ENCODE measurements around the gene GDPD5.
A peak's percentile ranks its signal among the peaks of the same experiment; 100 is the strongest.

The GDPD5 gene

DNA sequence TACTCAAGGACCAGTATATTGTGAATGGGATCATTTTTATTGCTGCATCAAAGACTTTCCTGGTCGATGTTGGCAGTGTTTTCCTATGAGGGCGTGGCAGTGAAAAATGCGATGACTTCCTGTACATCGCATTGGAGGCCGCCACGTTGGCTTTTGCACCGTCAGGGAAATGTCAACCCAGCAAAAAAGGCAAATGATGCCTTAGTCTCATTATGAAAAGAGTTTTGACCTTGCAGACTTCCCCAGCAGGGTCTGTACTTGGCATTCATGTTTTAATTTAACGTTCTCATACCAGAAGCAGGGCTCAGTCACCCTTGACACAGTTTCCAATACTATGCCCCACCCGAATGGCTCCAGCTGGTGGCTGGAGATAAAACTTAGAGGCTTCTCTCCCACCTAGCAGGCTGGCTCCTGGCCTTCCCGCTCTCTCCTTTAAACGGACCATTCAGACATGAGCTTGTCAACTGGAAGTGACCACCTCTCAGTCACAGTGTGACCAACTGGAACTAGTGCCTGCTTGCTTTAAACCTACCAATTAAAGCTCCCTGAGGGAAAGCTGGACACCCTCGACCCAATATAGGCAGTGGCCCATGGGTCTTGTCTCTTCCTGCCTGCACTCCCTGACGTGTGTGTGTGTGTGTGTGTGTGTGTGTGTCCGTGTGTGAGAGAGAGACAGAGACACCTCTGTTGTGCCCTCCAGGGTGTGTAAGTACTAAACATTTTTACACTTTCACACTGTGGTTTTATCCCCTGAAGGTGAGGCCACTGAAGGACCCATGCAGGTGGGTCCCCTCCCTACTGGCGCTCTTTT lies 8.7 kb upstream of the GDPD5 start:
- no peak for DNase-seq (ENCODE audit: low read depth in 2 of 2)

DNA sequence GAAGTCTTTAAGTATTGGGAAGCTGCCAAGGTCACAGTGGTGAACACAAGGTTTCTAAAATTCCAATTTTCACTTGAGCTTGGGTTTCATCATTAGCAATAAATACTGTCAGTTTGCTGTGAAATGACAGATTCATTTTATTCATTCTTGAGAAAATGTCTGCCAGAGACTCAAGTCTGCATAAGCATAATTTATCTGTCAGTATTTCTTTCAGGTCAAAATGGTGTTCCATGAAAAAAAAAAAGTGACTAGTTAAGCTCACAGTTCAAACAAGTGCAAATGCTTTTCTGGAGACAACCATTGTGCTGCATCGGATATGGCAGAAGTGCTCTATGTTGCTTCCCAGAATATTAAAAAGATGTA lies 8.1 kb upstream of the GDPD5 start:
- no peak for DNase-seq (ENCODE audit: low read depth in 2 of 2)

DNA sequence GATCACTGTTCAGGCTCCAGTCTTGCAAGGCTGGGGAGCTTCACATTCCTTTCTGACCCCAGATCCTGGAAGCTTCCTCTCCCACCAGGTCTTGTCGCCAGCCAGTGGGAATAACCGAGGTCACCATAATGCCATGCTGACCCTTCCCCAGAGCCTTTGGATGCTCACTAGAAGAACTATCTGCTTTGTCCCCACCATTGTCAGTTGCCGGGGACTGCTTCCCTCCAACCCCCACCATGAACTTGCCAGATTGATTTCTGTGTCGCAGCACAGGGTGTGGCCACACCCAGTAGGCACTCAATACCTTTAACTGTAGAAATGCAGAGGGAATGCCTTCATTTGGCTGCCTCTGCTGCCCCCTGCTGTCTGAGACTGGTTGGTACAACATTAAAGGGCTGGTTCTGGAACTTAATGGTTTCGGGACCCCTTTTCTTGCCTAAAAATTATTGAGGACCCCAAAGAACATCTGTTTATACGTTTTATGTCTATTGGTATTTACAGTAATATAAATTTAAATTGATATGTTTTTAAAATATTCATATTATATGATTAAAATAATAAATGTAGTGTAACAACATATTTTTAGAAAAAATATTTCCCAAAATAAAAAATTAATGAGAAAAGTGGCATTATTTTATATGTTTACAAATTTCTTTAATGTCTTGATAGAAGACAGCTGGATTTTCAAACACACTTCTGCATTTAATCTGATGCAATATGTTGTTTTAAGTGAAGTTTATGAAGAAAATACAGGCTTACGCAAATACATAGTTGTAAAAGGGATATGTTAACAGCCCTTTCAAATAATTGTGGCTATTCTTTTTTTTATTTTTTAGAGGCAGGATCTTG lies 6.7 kb upstream of the GDPD5 start:
- DNase-seq (ENCODE audit: low read depth in 2 of 2): peak; percentile 73 to 79

DNA sequence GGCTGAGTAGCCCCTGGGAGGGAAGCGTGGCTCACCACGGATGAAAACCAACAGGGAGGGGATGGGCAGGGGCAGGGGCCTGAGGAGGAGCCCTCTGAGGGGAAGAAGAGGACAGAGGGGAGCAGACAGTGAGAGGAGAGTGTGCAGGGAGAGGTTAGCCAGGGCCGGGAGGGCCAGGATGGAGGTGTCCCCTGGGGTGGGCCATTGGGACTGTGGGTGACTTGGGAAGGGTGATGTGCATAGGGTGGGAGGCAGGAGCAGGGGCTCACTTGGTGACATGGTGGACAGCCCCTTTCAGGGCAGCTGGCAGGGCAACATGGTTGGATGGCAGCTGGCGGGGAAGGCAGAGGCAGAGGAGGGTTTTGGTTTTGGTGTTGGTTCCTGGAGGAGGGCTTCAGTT lies 5.6 kb upstream of the GDPD5 start:
- DNase-seq (ENCODE audit: low read depth in 2 of 2): no peak

DNA sequence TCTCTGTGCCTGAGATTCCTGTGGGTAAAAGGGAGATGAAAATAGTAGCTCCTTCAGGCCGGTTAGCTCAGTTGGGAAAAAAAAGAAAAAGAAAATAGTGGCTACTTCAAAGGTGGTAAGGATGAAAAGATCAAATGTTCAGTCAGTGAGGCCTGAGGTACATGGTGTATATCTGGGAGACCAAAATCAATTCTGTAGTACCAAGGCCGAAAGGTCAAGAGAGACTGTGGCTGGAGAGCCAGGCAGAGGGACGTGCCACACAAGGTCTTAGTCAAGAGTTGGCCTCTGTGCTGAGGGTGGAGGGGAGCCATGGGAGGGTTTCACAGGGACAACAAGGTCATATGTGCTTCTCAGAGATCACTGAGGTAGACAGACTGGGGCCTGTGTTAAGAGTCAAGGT lies 4.8 kb upstream of the GDPD5 start:
- DNase-seq (ENCODE audit: low read depth in 2 of 2): no peak

GRCh38 chr11:75527938-75528735 lies 2.4 kb upstream of the GDPD5 start:
- DNase-seq (ENCODE audit: low read depth in 2 of 2): no peak

- DNase-seq (ENCODE audit: low read depth in 2 of 2): no peak
Observed at GRCh38 chr11:75527130-75527529, 1.4 kb upstream of the GDPD5 start.

DNA sequence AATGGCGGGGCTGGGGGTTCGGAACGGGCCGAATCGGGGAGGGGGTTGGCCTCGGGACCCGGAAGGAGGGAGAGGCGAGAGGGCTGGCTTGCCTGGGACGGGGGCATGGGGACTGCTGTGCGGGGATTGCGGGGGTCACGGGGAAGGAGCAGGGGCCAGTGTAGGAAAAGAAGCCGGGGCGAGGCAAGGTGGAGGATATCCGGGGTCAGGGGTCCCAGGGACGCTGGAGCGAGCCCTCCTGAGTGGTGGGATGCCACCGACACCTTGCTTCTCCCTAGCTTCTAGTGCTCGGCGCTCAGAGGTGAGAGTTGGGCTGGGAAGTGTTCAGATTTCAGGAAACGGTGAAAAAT lies 426 bp upstream of the GDPD5 start:
- no peak for DNase-seq (ENCODE audit: low read depth in 2 of 2)

GRCh38 chr11:75524665-75525432 lies 892 bp downstream of the GDPD5 start:
- DNase-seq (ENCODE audit: low read depth in 2 of 2): no peak

DNA sequence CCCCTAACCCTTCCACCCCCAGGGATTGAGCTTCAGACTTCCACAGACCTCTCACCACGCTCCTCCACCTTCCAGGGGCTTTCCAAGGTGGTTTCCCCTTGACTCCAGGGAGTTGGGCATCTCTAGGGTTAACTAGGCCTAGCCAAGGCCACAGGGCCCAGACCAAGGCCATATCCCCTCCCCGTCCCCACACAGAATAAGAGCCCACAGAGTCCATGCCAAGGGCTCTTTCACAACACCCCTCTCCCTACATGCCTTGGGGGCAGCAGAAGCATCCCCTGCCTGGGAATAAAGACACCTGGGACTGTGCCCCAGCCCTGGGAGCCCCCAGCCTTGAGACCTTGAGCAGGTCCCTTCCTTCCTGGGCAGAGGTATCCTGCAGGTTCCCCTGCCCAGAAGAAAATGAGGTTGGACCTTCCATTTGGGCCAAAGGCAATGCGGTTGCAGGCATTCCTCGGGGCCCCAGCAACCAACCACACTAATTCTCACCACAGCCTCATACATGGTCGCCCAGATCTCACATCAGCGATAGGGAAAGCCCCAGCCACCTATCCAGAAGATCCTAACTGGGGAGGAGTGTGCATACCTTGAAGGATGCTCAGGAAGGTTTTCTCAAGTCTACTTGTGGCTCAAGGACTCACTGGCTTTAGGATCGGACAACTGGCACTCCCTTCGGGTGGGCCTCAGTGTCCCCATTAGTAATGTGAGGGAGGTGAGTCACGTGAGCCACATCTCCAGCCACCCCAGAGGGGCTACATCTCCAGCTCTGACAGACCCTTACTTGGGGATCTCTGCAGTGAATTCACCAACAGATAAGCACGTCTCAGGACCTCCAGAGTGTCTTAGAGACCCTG lies 1.7 kb downstream of the GDPD5 start:
- no peak for DNase-seq (ENCODE audit: low read depth in 2 of 2)

GRCh38 chr11:75523189-75523588 lies 2.6 kb downstream of the GDPD5 start:
- DNase-seq (ENCODE audit: low read depth in 2 of 2): no peak

- no peak for DNase-seq (ENCODE audit: low read depth in 2 of 2)
Observed at GRCh38 chr11:75522286-75523044, 3.3 kb downstream of the GDPD5 start.

- DNase-seq (ENCODE audit: low read depth in 2 of 2): no peak
Observed at GRCh38 chr11:75520688-75521087, 5.1 kb downstream of the GDPD5 start.

GRCh38 chr11:75518771-75519653 lies 6.7 kb downstream of the GDPD5 start:
- no peak for DNase-seq (ENCODE audit: low read depth in 2 of 2)

DNA sequence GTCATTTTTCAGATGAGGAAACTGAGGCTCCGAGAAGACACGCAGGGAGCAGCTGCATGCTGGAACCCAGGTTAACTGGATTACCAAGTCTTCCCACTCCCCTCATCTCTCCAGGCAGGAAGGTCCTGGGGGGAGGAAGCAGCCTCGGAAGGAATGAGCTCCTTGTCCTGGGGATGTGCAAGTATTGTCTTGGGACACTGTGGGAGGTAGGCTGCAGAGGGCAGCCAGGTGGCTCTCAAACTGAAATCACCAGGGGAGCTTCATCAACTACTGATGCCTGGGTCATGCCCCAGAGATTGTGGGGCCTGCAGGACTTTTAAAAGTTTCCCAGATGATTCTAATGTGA lies 7.6 kb downstream of the GDPD5 start:
- DNase-seq (ENCODE audit: low read depth in 2 of 2): no peak

DNA sequence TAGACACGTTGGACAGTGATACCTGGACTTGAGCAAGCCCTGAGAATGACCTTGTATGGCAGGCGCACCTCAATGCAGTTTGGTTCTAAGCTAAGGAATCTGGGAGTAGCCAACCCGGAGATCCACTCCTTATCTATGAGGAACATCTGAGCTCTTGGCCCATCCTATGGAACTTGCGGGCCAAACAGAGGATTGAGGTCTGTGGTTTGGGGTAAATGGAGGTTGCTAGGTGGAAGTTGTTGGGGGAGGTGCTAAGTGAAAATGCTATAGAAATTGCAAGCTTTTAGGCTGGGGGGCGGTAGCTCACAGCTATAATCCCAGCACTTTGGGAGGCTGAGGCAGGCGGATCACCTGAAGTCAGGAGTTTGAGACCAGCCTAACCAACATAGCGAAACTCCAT lies 8.9 kb downstream of the GDPD5 start:
- DNase-seq (ENCODE audit: low read depth in 2 of 2): no peak

DNA sequence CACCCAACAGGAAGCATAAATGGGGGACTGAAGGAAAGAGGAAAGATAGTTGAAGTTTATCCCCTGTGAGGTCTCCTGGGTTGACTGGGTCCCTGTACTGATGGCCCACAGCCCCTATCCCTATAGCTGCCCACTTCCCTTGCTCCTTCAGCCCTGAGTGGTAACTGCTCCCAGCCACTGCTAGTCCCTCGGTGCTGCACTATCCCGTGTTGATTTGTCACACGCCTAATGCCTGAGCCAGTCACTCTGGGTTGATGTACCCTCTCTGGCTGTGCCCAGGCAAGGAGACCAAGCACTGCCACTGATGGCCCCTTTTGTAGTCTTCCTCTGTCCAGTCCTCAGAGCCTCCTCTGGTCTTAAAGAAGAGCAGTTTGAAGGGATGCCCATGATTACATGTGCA lies 9.6 kb downstream of the GDPD5 start:
- DNase-seq (ENCODE audit: low read depth in 2 of 2): no peak

GRCh38 chr11:75514596-75514995 lies 11.1 kb downstream of the GDPD5 start:
- DNase-seq (ENCODE audit: low read depth in 2 of 2): no peak

DNA sequence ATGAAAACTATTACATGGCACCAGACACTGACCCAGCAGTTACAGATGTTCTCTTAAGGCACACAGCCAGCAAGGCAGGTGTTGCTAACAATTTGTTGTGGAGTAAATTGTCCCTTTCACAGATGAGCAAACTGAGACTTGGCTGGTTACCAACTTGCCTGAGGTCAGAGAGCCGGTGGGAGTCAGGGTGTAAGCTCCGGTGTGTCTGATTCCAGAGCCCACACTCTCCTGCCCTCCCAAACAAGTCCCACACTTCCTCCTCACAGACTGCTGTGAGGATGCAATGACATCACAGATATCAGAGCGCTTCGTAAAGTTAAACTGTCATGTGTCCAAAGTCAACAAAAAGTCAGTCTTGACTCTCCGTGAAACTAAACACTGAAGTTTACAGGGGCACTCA lies 12.5 kb downstream of the GDPD5 start:
- DNase-seq (ENCODE audit: low read depth in 2 of 2): no peak
